Transverse colon (tissue), 4 donors: ENCODE data around the gene NLRP8. TPM values are rescaled to one million over a fixed set of nuclear protein-coding genes. Genes with fewer than 3 reads are reported as not detected.
"Not testable (repeated sequence)": the region's sequence is repeated elsewhere in the genome, so short reads cannot be mapped to it uniquely, and the experiment has no call there.

ENCODE experiments used
- DNase-seq: peaks from one replicate; pipeline ENCODE4 v3.0.0-alpha.2; 2019
- H3K27ac ChIP-seq, 4 donors: fragments of 200-600 bp; sonication (generic); 2 replicates each; pipeline ENCODE4 v1.5.1; 2016 to 2018; ENCODE audit warnings: inconsistent platforms in 4 of 4
- H3K27me3 ChIP-seq: fragments of 200-600 bp; sonication (generic); 2 replicates; pipeline ENCODE4 v1.5.1; 2017; ENCODE audit warnings: inconsistent platforms
- H3K36me3 ChIP-seq, 4 donors: fragments of 200-600 bp; sonication (generic); 2 replicates each; pipeline ENCODE4 v1.5.1; 2017 to 2019; ENCODE audit warnings: inconsistent platforms in 4 of 4
- H3K4me1 ChIP-seq, 4 donors: fragments of 200-600 bp; sonication (generic); 2 replicates each; pipeline ENCODE4 v1.5.1; 2017 to 2020; ENCODE audit warnings: inconsistent platforms in 4 of 4
- H3K4me3 ChIP-seq, 4 donors: fragments of 200-600 bp; sonication (generic); 1 replicate in 1 of 4; 2 replicates in 3 of 4; pipeline versions ENCODE4 v1.5.1 to v1.6.1; 2017 to 2019; ENCODE audit warnings: inconsistent platforms in 4 of 4
- H3K9me3 ChIP-seq, 2 donors: fragments of 200-600 bp; sonication (generic); 2 replicates each; pipeline ENCODE4 v1.5.1; 2017 to 2019; ENCODE audit warnings: inconsistent platforms in 2 of 2
- CTCF ChIP-seq, 5 experiments: fragments of 200-600 bp in 3 of 5; fragments of 450-650 bp in 2 of 5; sonication (generic) in 3 of 5; IDR thresholded peaks; 1 replicate in 2 of 5; 2 replicates in 3 of 5; pipeline ENCODE4 v1.5.1; 2016 to 2017; ENCODE audit warnings: antibody characterized with exemption in 5 of 5, inconsistent platforms in 3 of 5, mild to moderate bottlenecking in 2 of 5, moderate library complexity in 1 of 5
- EP300 ChIP-seq: sonication (generic); formaldehyde crosslinking; IDR thresholded peaks from one replicate; pipeline ENCODE4 v1.6.1; 2017; ENCODE audit warnings: antibody characterized with exemption, low read depth
- POLR2A ChIP-seq: fragments of 450-650 bp; IDR thresholded peaks from one replicate; pipeline ENCODE4 v1.6.1; 2016; ENCODE audit warnings: antibody characterized with exemption, mild to moderate bottlenecking, moderate library complexity
- POLR2AphosphoS5 ChIP-seq, 3 donors: sonication (generic); formaldehyde crosslinking; IDR thresholded peaks; one replicate each; pipeline ENCODE4 v1.6.1; 2016; ENCODE audit warnings: antibody characterized with exemption in 3 of 3
- WGBS, 2 donors: methylation state at CpG; one replicate each; pipeline ENCODE4 v1.1.5; 2018; ENCODE audit warnings: low coverage in 1 of 2; 5-methylcytosine and 5-hydroxymethylcytosine counted together
- in situ Hi-C, 4 donors: fragments of 200-750 bp; cut with MboI; loops; one replicate each; pipeline versions ENCODE4 v1.15.0 to v1.15.1; 2017; ENCODE audit warnings: low sequenced_read_pairs in 3 of 4, low pct_ligation_motif_present in 1 of 4, low pct_unique_long_range_greater_than_20kb in 1 of 4
- intact Hi-C: fragments of 100-400 bp; cut with DNase I; formaldehyde crosslinking; loops from one replicate; pipeline ENCODE4 v1.15.1; 2023; ENCODE audit warnings: low total_unique reads
- total RNA-seq, 4 donors: library from RNA; depleted of rRNA; stranded (reverse); fragments of >200 nt; gene quantifications; one replicate each; pipeline ENCODE4 v1.1.0, GENCODE V29; 2016

Gene NLRP8
- total RNA-seq, 4 donors from 2014 or later, result not detected

DNA sequence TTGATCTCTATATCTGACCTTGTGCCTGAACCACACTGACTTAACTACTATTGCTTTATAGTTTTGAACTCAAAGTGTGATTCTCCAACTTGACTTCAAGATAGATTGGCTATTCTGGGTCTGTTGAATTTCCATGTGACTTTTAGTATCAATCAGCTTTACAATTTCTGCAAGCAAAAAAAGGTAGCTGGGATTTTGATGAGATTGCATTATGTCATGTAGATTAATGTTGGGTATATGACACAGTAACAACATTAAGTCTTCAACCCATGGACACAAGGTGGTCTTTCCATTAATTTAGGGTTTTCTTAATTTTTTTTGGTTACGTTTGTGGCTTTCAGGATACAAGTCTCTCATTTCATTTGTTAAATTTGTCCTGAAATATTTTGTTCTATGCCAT is 67.1 kb downstream of the NLRP8 start:
- H3K9me3 ChIP-seq, result no peaks in the 10 kb centered on the region
- H3K4me1 ChIP-seq, result no peaks in the 10 kb centered on the region
- in situ Hi-C loops, result no loop called here
- 38 to 67% methylated on average over 1 of the region's 1 CpG for WGBS, 2 donors
- intact Hi-C loops, result no loop called here
- no peaks in the 10 kb centered on the region for H3K27me3 ChIP-seq
- no peak for TF ChIP-seq POLR2AphosphoS5 (IDR thresholded peaks at IDR 0.05)
- no peak for TF ChIP-seq CTCF (IDR thresholded peaks at IDR 0.05)
- no peak for TF ChIP-seq POLR2A
- no peak for TF ChIP-seq EP300
- no peak overlapping the region for H3K27ac ChIP-seq
- DNase-seq, result no peak
- H3K4me3 ChIP-seq, result no peak overlapping the region
- no peaks in the 10 kb centered on the region for H3K36me3 ChIP-seq

DNA sequence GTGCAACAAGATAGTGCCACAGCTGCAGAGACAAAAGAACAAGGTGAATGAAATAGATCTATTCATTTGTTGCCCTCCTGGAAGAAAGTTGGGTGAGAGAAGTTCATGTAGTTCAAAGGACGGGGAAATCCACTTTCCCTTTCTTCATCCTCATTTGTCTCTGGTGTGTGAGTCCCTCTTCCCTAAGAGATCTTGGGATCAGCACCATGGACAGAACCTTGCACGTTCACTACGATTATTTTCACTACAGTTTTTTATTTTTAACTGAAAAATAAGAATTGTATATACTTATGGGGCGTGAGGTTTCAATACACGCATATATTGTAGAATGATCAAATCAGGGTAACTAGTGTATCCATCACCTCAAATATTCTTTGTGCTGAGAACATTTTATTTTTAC is 68.1 kb downstream of the NLRP8 start:
- H3K4me1 ChIP-seq, result no peaks in the 10 kb centered on the region
- no peak for TF ChIP-seq EP300
- intact Hi-C loops (no loop called here), in situ Hi-C loops (no loop called here)
- no peaks in the 10 kb centered on the region for H3K27me3 ChIP-seq
- H3K4me3 ChIP-seq, result no peak overlapping the region
- 16 to 41% methylated on average over 5 of the region's 5 CpGs for WGBS, 2 donors
- H3K9me3 ChIP-seq, result no peaks in the 10 kb centered on the region
- no peak for DNase-seq
- no peak overlapping the region for H3K27ac ChIP-seq
- no peaks in the 10 kb centered on the region for H3K36me3 ChIP-seq

DNA sequence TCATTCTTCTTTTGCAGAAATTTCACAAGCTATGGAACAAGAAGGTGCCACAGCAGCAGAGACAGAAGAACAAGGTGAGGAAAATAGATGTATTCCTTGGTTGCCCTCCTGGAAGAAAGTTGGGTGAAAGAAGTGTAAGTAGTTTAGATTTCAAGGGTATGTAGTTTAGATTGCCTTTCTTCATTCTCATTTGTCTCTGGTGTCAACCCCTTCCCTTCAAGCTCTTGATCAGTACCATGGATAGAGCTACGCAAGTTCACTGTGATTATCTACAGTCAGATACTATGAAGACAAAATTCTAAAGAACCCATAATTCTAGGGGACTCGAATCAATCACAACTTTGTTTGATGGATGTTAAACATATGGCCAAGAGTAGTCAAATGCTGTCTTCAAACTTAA is 71.7 kb downstream of the NLRP8 start:
- H3K9me3 ChIP-seq, H3K4me3 ChIP-seq, in situ Hi-C loops, H3K27me3 ChIP-seq, DNase-seq, intact Hi-C loops, H3K27ac ChIP-seq, H3K4me1 ChIP-seq, H3K36me3 ChIP-seq: not testable (repeated sequence)
- WGBS, 2 donors, result 72 to 88% methylated on average over 1 to 2 of the region's 2 CpGs

DNA sequence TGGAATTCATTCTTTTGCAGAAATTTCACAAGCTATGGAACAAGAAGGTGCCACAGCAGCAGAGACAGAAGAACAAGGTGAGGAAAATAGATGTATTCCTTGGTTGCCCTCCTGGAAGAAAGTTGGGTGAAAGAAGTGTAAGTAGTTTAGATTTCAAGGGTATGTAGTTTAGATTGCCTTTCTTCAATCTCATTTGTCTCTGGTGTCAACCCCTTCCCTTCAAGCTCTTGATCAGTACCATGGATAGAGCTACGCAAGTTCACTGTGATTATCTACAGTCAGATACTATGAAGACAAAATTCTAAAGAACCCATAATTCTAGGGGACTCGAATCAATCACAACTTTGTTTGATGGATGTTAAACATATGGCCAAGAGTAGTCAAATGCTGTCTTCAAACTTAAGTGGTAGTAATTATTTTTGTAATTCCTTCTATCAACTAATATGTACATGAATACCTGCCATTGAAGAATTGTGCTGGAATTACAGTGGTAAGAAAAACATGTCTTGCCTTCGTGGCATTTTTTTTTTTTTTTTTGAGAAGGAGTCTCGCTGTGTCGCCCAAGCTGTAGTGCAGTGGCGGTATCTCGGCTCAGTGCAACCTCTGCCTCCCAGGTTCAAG is 72.8 kb downstream of the NLRP8 start:
- H3K27ac ChIP-seq, H3K9me3 ChIP-seq, H3K27me3 ChIP-seq, in situ Hi-C loops, H3K4me1 ChIP-seq, H3K36me3 ChIP-seq, H3K4me3 ChIP-seq, intact Hi-C loops, DNase-seq: not testable (repeated sequence)
- WGBS, 2 donors, result 86 to 90% methylated on average over 4 to 6 of the region's 7 CpGs

- H3K9me3 ChIP-seq, result no peaks in the 10 kb centered on the region
- no peak for TF ChIP-seq CTCF (IDR thresholded peaks at IDR 0.05)
- TF ChIP-seq EP300, result no peak
- TF ChIP-seq POLR2AphosphoS5 (IDR thresholded peaks at IDR 0.05), result no peak
- TF ChIP-seq POLR2A, result no peak
- no peaks in the 10 kb centered on the region for H3K4me1 ChIP-seq
- H3K4me3 ChIP-seq, result no peak overlapping the region
- no peaks in the 10 kb centered on the region for H3K36me3 ChIP-seq
- in situ Hi-C loops (no loop called here), intact Hi-C loops (no loop called here)
- no peak for DNase-seq
- H3K27me3 ChIP-seq, result no peaks in the 10 kb centered on the region
- 85 to 96% methylated on average over 12 to 15 of the region's 15 CpGs for WGBS, 2 donors
- no peak overlapping the region for H3K27ac ChIP-seq
These were observed 79.1 kb downstream of the NLRP8 start for GRCh38 chr19:56026769-56027168.

Other genes starting within 250 kb of the NLRP8 start
- gene NLRP9, start 209.4 kb upstream of the NLRP8 start, total RNA-seq, result not detected
- not detected for gene RFPL4A, start 188.7 kb upstream of the NLRP8 start, total RNA-seq
- gene RFPL4AL1, start 178.7 kb upstream of the NLRP8 start, total RNA-seq, result not detected
- not detected for gene NLRP11, start 115.8 kb upstream of the NLRP8 start, total RNA-seq
- gene NLRP4, start 111.3 kb upstream of the NLRP8 start, total RNA-seq, result not detected
- not detected for gene NLRP13, start 15.5 kb upstream of the NLRP8 start, total RNA-seq
- gene NLRP5, start 38.9 kb downstream of the NLRP8 start, total RNA-seq, result not detected
- 10 to 100 TPM; 24.9 to 53.1 (median 27.4) TPM for gene ZNF787, start 173.5 kb downstream of the NLRP8 start, total RNA-seq
- gene ZNF444, start 193.5 kb downstream of the NLRP8 start, total RNA-seq, result 100 to 1,000 TPM in 1 of 4 donors, 10 to 100 TPM in 3; 20.7 to 148 (median 39.2) TPM
- gene GALP, start 228.2 kb downstream of the NLRP8 start, total RNA-seq, result not detected
- gene ZSCAN5B, start 250.0 kb downstream of the NLRP8 start, total RNA-seq, result not detected